NCI-H2081 treated with DMSO at 0.1 percent for 48 hours (cell line): ENCODE measurements around the gene ZNF775.

Experiments
- DNase-seq: peaks from one replicate; lab custom pipeline; 2025; lab: John Stamatoyannopoulos, UW

The ZNF775 gene

DNA sequence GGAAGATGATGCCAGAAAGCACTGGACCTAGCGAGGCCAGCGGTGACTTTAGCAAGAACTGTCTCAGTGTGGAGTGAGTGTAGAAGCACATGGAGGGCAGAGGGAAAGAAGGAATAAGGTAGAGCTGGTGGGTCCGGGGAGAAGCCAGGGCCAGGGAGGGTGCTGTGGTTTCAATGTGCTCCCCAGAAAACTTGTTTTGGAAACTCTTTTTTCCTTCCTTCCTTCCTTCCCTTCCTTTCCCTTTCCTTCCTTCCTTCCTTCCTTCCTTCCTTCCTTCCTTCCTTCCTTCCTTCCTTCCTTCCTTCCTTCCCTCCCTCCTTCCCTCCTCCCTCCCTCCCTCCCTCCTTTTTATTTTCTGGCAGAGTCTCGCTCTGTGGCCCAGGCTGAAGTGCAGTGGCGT, 32.2 kb upstream of the ZNF775 start:
- DNase-seq = no peak

DNA sequence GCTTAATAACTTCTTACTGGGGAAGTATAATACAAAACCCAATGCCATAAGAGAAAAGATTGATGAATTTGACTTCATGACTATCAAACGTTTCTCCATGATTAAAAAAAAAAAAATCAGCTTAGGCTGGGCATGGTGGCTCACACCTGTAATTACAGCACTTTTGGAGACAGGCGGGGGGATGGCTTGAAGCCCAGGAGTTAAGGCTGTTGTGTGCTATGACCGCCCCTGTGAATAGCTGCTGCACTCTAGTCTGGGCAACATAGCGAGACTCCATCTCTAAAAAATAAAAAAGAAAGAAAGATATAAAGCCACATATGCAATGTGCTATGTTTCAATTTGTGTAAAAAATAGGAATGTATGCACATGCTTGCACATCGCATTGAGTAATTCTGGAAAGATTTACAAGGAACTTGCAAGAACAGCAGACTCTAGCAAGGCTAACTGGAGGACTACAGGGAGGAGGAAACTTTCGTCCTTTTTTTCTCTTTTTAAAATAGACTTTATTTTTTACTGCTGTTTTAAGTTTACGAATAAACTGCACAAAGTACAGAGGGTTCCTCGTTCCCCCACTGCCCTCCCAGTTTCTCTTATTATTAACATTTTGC, 27.4 kb upstream of the ZNF775 start:
- no peak for DNase-seq

DNA sequence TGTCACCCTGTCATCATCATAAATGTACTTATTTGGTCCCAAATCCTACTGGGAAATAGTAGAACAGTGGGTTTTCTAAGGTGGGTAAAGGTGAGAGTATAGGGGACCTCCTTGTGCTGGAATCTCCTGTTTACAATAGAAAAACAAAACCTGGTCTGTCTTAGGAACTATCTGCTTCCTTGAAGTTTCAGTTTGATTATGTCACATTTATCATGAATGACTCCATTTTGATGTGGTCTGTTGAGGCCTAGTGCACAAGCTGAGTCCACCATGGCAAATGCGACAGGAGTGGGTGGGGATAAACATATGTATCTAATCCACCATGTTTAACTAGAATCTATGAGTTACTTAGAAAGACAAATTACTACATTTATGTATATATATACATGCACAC, 23.5 kb upstream of the ZNF775 start:
- DNase-seq = no peak

DNA sequence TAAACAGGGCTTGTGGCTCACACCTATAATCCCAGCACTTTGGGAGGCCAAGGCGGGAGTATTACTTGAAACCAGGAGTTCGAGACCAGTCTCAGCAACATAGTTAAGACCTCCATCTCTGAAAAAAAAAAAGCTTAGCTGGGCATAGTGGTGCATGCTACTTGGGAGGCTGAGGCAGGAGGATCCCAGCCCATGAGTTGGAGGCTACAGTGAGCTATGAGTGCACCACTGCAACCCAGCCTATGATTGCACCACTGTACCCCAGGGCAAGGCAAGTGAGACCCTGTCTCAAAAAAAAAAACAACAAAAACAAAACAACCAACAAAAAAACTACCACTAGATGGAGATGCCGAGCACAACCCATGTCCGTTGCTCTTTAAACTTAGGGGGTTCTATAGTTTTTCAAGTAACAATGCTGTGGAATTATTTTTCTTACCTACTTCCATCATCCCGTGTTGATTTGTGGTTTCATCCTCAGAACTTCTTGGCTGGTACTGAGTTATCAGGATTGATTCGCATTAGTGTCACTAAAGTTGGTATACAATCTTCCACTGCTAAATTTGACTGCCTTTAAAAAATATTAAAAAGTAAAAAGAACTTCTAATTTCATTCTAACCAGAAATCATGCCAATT, 22.7 kb upstream of the ZNF775 start:
- DNase-seq = no peak

DNA sequence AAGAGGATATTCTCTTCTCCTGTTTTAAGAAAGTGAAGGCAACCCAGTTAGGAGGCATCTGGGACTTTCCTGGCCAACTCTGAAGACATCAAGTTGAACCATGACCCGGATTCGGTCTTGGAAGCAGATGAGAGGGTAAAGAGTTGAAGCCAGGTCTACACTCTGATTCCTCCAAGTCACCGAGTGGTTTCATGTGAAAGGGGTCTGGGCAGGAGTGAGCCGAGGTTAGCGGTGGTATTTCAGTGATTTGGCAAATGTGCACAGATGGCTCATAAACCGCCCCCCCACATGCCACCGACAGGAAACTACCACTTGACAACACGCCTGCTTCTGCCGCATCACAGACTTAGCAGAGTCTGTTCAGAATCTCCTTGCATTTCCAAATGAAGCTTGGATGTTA, 21.9 kb upstream of the ZNF775 start:
- DNase-seq = no peak

DNA sequence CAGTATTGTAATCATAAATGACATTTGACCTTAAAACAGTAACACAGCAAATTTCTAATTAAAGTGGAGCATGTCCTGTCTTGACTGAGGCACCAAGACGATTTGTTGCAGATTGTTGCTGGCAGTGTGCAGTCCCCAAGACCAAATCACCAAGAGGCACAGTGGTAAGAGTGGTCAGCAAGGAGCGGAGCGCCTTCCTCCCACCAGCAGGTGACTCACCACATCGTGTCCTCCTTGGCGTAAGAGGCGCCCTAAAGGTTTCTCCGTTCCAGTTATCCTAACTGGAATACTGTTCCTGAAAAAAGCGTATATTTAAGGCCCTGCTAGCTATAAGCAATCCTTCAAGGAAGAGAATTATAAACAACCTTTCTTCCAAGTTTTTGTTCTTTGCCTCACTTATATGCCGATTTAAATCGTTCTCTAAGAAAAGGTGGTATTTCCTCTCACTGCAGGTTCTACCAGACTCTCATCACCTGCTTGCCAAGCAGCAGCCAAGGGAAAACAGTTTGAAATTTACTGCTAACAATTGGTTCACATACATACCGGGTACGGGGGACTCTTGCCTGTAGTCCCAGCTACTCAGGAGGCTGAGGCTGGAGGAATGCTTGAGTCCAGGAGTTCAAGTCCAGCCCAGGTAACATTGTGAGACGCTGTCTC, 21.2 kb upstream of the ZNF775 start:
- DNase-seq = no peak

DNA sequence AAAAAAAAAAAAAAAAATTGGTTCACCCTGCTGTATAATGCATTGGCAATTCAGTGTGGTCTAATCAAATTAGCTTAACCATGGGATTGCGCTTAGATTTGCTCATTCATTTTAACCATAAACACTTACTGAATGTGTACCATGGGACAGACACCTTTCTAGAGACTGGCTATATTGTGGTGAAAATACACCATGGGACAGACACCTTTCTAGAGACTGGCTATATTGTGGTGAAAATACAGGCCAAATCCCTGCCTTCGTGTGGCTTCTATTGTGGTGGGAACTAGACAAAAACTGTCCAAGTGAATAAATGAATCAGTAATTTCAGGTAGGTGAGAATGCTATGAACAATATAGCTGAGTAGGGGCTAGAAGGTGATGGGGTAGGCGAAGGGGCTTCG, 20.7 kb upstream of the ZNF775 start:
- no peak for DNase-seq

DNA sequence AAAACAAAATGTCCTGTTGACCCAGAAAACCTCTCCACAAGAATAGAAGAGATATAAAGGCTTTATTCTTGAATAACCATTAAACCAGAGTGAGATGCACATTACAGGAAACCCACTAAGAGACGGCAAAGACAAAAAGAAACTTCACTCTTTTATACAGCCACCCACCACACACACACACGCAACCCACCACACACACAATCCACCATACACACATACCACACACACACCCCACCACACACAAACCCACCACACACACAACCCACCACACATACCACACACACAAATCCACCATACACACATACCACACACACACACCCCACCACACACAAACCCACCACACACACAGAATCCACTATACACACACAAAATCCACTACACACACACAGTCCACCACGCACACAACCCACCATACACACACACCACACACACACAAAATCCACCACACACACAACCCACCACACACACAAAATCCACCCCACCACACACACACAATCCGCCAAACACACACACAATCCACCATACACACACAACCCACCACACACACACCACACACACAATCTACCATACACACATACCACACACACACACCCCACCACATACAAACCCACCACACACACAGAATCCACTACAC, 20.0 kb upstream of the ZNF775 start:
- DNase-seq = no peak

DNA sequence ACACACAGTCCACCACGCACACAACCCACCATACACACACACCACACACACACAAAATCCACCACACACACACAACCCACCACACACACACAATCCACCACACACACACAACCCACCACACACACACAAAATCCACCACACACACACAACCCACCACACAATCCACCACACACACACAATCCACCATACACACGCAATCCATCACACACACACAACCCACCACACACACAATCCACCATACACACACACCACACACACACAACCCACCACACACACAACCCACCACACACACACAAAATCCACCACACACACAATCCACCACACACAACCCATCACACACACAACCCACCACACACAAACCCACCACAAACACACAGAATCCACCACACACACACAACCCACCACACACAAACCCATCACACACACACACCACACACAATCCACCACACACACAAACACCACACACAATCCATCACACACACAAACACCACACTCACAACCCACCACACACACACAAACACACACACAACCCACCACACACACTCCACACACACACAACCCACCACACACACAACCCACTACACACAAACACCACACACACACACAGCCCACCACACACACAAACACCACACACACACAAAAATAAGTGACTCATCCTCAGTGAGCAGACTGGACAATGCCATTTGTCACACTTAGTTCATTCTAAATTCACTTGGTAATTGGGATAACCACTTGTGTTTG, 19.3 kb upstream of the ZNF775 start:
- no peak for DNase-seq

DNA sequence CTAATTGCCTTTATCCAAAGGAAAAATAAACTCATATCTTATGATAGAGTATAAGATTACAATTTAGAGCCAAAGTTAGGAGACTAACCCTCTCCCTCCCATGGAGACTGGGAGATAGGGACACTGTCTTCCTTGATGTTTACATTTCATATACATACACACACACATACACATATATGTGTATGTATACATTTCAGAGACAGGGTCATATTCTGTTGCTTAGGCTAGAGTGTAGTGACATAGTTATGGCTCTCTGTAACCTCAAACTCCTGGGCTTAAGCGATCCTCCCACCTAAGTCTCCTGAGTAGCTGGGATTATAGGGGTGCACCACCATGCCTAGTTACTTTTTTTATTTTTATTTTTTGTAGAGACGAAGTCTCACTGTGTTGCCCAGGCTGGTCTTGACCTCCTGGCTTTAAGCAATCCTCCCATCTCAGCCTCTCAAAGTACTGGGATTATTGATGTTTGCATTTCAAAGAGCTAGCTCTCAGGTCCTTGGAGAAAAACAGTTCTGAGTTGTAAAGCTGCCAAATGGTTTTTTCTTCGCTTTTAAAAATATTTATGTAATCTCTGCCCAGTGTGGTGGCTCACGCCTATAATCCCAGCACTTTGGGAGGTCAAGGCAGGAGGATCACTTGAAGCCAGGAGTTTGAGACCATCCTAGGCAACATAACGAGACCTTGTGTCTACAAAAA, 18.6 kb upstream of the ZNF775 start:
- no peak for DNase-seq

DNA sequence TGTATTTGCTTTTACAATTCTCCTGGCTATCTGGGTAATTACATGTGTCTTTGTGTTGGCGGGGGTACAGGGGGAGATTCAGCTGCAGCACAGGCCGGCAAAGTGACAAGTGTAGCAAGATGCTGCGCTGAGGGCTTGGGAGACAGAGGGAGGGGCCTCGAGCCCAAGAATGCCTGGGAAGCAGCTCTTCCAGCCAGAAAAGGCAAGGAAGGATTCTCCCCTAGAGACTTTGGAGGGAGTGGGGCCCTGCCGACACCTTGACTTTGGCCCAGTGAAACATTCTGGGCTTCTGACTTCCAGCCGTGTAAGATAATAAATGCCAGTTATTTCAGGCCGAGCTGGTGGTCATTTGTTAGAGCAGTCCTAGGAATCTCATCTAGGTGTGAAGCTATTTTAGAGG, 17.7 kb upstream of the ZNF775 start:
- DNase-seq = no peak

DNA sequence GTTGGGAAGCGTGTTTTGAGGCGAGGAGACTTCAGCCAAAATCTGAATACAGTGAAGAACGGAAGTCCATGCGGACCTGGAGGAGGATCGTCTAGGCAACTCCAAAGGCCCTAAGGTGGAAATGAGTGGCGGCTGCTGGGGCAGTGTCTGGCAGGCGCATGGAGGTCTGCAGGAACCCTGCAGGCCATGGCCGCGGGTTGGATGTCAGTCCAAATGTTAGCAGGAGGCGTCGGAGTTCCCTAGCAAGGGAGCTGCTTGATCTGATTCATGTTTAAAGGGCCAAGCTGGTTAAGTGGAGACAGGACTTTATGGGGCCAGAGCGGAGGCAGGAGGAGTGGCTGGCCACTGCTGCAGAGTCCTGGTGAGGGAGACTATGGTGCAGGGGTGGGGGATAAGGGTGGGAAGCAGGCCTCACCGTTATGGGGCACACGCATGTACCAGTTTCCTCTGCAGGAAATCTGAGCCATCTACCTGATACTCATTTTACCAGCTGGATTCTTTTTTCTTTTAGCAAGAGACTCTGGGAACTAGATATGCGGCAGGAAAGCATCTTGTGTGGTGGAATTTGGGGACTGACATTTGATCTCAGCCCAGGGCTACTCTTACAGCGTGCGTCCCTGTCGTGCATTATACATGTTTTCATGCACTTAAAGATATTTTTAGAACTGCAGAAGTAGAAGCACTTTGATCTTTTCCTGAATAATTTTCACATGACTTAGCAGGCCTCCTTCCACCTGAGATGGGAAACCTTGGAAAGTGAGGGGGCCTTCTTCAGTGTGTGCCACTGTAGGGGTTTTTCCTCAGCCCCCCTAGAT, 17.1 kb upstream of the ZNF775 start:
- DNase-seq = no peak

DNA sequence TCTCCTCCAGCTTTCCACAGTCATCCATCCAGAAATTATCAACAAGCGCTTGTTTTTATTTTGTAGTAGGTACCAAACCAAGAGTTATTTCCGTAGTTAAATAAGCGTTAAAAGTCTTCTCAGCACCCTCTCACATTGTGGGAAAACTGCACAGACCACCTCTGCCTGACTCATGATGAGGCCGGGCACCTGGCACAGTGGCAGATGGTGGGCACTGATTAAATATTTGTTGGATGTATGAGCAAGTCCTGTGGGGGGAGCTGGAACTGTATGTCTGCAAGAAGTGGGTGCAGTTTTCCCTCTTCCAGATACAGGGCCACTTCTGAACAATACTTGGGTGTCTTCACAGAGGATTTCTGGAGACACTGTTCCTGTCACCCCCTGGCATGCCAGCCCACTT, 15.8 kb upstream of the ZNF775 start:
- no peak for DNase-seq

DNA sequence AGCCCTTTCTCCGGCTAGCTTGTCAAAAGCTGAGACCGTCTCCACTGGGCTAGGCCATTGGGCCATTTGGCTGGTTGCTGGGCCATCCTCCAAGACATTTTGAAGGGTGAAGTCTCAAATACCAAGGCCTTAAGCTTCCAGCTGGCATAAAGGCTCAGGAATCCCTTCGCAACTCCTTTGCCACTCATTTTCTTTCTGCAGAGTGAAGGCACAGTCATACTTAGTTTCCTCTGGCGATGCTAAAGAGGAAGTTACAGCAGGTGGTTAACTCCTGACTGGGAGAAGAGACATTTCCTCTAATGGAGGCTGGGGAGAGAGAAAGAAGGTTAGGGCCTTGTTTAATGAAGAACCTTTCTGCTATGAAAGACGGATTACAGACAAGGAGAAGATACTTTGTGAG, 15.3 kb upstream of the ZNF775 start:
- DNase-seq = no peak

DNA sequence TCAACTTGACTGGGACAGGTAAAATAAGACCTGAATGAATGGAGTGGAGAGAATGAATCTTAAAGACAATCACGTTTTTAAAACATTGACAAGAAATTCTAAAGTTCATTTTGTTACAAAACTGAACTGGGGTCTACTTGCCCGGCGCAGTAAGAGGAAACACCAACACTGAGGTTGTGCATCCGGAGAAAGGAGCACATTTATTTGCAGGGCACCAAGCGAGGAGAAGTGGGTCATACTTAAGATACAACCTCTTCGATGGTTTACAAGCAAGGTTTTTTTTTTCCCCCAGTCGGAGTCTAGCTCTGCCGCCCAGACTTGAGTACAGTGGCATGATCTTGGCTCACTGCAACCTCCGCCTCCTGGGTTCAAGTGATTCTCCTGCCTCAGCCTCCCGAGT, 13.9 kb upstream of the ZNF775 start:
- DNase-seq = no peak

DNA sequence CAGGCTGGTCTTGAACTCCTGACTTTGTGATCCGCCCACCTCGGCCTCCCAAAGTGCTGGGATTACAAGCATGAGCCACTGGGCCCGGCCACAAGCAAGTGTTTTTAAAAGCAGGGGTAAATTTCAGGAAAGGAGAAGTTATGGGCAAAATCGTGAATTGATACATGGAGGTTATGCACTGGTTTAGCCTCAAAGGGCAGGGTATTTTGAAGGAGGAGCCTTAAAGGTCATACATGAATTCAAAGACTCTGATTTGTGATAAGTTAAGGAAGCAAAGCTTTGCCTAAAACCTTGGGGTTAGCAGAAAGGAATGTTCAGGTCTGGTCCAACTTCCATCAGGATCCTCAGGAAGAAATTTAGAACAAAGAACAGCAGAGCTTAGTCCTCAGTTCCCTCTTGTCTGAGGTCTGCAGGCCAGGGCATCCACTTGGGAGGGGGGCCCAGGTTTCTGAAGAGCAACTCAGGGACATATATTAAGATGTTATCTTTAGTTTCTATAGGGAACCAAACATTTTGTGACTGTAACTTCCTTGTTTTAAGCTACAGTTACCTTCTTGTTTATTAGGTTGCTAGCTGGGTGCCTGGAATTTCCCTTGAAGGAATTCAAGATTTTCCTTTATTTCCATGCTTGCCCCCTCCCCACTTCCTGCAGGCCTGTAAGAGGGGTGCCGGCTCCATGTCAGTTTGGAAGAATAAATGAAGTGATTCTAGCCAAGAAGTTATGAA, 13.3 kb upstream of the ZNF775 start:
- DNase-seq = no peak

DNA sequence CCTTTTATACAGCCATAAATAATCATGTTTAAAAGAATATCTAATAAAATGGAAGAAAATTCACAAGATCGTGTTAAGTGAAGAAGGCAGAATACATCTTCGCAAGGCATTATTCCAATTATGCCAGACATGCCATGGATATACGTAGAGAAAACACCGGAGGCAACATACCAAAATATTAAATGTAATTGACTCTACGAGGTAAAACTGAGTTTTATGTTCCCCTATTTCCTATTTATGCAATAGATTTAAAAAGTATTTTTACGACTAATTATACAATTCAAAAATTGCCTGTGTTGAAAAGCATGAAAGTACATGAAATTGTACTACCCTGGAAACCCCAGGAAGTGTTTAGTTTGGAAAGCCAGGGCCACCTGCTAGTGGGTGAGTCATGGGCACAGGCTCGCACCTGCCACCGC, 11.4 kb upstream of the ZNF775 start:
- DNase-seq = peak; percentile 85

DNA sequence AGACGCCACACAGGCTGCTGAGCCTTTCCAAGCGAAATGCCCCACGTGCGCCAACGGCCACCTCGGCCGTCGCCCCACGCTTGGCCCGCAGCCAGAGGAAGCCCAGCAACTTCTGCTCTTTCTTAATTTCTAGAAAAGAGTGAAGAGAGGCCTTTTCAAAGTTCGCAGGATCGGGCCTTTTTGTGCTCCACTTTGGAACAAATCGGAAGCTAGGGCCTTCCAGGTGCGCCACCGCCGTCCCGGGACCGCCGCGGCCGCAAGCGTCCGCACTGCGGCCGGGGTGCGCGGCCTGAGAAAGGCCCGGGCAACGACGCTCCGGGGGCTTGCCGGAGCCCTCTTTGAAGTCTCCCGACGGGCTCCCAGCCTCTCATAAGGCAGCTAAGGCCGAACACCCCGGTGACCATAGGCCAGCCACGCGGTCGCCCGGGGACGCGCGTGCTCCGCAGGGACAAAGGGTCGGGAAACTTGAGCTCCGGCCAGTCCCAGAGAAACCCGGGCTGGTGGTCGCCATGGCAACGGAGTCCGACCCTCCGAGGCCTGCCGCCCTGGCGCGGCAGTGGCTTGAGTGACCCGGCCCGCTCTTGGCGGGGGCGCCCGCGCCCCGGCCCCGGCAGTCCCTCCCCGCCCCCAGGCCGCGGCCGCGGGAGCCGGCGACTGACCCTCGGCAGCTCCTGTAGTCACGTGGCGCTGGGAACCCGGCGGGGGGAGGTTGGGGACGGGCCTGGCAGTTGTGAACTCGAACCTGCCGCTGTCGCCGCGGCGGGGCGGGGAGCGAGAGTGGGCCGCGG, 10.8 kb upstream of the ZNF775 start, which contains the start of gene REPIN1:
REPIN1 (plus strand) TSS at position 727 of the 788 bp plus-strand sequence. CDS start 890 bp downstream, outside the sequence.
- DNase-seq = no peak
